ENCODE results near the gene AKIP1. TPM values are rescaled to one million over a fixed set of nuclear protein-coding genes. Genes with fewer than 3 reads are reported as not detected.

AKIP1 gene
- total RNA-seq, 1 donor from 2014 or later = 53.7 TPM

DNA sequence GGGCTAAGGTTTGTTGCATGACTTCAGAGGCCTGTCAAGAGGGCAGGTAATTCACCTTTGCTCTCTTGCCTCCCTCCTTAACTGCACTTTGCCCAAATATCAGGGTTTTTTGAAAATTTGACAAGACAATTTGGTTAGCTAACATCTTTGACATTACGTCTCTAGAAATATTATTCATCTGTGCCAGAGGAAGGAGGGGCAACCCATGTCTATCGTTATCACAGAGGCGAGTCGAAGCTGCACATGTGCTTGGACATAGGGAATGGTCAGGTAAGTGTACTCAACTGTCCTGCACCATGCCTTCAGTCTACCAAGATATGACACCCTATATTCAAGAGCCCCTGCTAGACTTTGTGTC lies 3.7 kb downstream of the AKIP1 start:
- no peak for DNase-seq (ENCODE audit: low spot score)
- H3K4me2 ChIP-seq = no peak overlapping the region
- H3K36me3 ChIP-seq = peaks cover 10% of the 10 kb centered on the region
- peaks cover 49% of the 10 kb centered on the region for H3F3A ChIP-seq (ENCODE audit: low read depth)
- H3K27ac ChIP-seq = no peak overlapping the region
- no peak overlapping the region for H3K9ac ChIP-seq
- Mint-ChIP-seq H3K9me3 (no peaks in the 10 kb centered on the region), H3K36me3 (peaks cover 17% of the 10 kb centered on the region), H3K4me1 (peaks cover 29% of the 10 kb centered on the region), H3K27ac (no peak overlapping the region), H3K4me3 (no peak overlapping the region), H3K27me3 (ENCODE audit: insufficient read depth, low read depth) (peaks cover 2% of the 10 kb centered on the region)
- H2AFZ ChIP-seq (replicated peaks) = no peak overlapping the region
- H3K79me2 ChIP-seq (ENCODE audit: low read depth) = peaks cover 38% of the 10 kb centered on the region
- H3K4me1 ChIP-seq = peaks cover 34% of the 10 kb centered on the region
- H3K27me3 ChIP-seq = peaks cover 7% of the 10 kb centered on the region
- no peak overlapping the region for H3K4me3 ChIP-seq
- H4K20me1 ChIP-seq (ENCODE audit: low read depth) = peaks cover 13% of the 10 kb centered on the region
- H3K9me3 ChIP-seq (ENCODE audit: low read depth) = no peaks in the 10 kb centered on the region
- no peak for TF ChIP-seq EZH2 (IDR thresholded peaks at IDR 0.05)
- no peak for TF ChIP-seq EZH2phosphoT487 (IDR thresholded peaks at IDR 0.05)
- TF ChIP-seq, protein P1, sequence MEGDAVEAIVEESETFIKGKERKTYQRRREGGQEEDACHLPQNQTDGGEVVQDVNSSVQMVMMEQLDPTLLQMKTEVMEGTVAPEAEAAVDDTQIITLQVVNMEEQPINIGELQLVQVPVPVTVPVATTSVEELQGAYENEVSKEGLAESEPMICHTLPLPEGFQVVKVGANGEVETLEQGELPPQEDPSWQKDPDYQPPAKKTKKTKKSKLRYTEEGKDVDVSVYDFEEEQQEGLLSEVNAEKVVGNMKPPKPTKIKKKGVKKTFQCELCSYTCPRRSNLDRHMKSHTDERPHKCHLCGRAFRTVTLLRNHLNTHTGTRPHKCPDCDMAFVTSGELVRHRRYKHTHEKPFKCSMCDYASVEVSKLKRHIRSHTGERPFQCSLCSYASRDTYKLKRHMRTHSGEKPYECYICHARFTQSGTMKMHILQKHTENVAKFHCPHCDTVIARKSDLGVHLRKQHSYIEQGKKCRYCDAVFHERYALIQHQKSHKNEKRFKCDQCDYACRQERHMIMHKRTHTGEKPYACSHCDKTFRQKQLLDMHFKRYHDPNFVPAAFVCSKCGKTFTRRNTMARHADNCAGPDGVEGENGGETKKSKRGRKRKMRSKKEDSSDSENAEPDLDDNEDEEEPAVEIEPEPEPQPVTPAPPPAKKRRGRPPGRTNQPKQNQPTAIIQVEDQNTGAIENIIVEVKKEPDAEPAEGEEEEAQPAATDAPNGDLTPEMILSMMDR (IDR thresholded peaks at IDR 0.05) = no peak

DNA sequence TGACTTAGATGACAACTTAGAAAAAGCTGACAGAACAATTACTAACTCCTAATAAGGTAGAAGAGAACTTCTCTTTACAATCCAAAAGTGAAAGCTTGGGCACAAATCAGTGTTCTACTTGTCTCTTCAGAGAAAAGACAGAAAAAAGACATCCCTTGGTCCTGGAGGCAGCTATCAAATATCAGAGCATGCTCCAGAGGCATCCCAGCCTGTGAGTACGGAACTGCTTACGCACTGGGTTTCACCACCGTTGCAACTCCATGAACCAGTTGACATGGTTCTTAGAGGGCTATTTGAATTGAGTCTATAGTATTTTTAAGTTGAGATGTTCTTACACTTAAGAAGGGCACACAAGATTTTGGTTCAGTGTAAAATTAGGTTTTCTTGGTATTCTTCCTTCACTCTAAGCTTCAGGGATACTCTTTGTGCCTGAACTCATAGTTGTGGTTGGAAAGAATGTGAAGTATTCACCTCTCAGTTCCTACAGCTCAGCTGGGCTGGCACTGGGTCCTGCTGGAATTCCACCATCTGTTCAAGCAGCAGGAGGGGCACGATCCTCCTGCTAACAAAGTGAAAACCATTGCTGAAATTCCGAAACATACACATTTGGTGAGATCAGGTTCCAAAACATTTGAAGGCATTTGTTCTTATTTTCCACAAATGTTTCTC lies 6.3 kb downstream of the AKIP1 start:
- Mint-ChIP-seq H3K27ac (no peak overlapping the region), H3K27me3 (ENCODE audit: insufficient read depth, low read depth) (peaks cover 5% of the 10 kb centered on the region), H3K9me3 (no peaks in the 10 kb centered on the region), H3K4me3 (peak overlapping the region; percentile 33), H3K4me1 (peaks cover 19% of the 10 kb centered on the region), H3K36me3 (peaks cover 22% of the 10 kb centered on the region)
- no peak overlapping the region for H2AFZ ChIP-seq (replicated peaks)
- no peaks in the 10 kb centered on the region for H3K9me3 ChIP-seq (ENCODE audit: low read depth)
- peak overlapping the region; percentile 40 for H3K4me2 ChIP-seq
- peak overlapping the region; percentile 80 for H3K27ac ChIP-seq
- peaks cover 30% of the 10 kb centered on the region for H3F3A ChIP-seq (ENCODE audit: low read depth)
- H3K4me1 ChIP-seq = peaks cover 32% of the 10 kb centered on the region
- H3K27me3 ChIP-seq = no peaks in the 10 kb centered on the region
- TF ChIP-seq EZH2phosphoT487 (IDR thresholded peaks at IDR 0.05) (no peak), EZH2 (IDR thresholded peaks at IDR 0.05) (no peak)
- TF ChIP-seq, protein P1 (IDR thresholded peaks at IDR 0.05) = no peak
- DNase-seq (ENCODE audit: low spot score) = peak; percentile 79
- no peak overlapping the region for H3K4me3 ChIP-seq
- H3K79me2 ChIP-seq (ENCODE audit: low read depth) = peaks cover 27% of the 10 kb centered on the region
- peaks cover 10% of the 10 kb centered on the region for H3K36me3 ChIP-seq
- peaks cover 13% of the 10 kb centered on the region for H4K20me1 ChIP-seq (ENCODE audit: low read depth)
- no peak overlapping the region for H3K9ac ChIP-seq

DNA sequence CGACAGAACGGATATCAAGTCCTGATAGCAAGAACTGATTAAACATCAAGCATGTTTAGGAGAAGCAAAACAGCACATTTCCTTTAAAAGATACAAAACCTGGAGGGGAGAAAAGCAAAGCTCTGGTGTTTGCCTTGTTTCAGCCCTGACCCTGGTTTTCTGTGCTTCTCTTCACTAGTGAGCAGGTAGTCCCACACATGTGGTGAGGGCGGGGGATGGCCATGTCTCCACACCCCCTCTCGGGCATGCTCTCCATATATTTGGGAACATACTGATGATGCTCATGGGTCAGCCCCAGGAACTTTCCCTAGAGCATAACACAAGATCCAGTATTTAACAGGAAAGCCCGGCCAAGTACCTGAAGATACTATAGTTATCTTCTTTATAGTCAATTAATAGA lies 11.7 kb downstream of the AKIP1 start:
- no peaks in the 10 kb centered on the region for H4K20me1 ChIP-seq (ENCODE audit: low read depth)
- no peak overlapping the region for H3K9ac ChIP-seq
- H2AFZ ChIP-seq (replicated peaks) = no peak overlapping the region
- Mint-ChIP-seq H3K4me1 (no peaks in the 10 kb centered on the region), H3K36me3 (peaks cover 21% of the 10 kb centered on the region), H3K27me3 (ENCODE audit: insufficient read depth, low read depth) (peaks cover 3% of the 10 kb centered on the region), H3K4me3 (no peak overlapping the region), H3K27ac (no peak overlapping the region), H3K9me3 (no peaks in the 10 kb centered on the region)
- DNase-seq (ENCODE audit: low spot score) = no peak
- H3K4me1 ChIP-seq = peaks cover 5% of the 10 kb centered on the region
- H3K9me3 ChIP-seq (ENCODE audit: low read depth) = no peaks in the 10 kb centered on the region
- H3K4me3 ChIP-seq = no peak overlapping the region
- H3K27ac ChIP-seq = no peak overlapping the region
- TF ChIP-seq, protein P1 (IDR thresholded peaks at IDR 0.05) = no peak
- TF ChIP-seq EZH2 (IDR thresholded peaks at IDR 0.05) (no peak), EZH2phosphoT487 (IDR thresholded peaks at IDR 0.05) (no peak)
- peaks cover 10% of the 10 kb centered on the region for H3K36me3 ChIP-seq
- no peak overlapping the region for H3K4me2 ChIP-seq
- H3K79me2 ChIP-seq (ENCODE audit: low read depth) = no peaks in the 10 kb centered on the region
- H3K27me3 ChIP-seq = no peaks in the 10 kb centered on the region
- no peaks in the 10 kb centered on the region for H3F3A ChIP-seq (ENCODE audit: low read depth)
